DMS53 treated with DMSO at 0.1 percent for 48 hours (cell line): Measurements from ENCODE around the gene PLOD3.
"Not testable (repeated sequence)": the region's sequence is repeated elsewhere in the genome, so short reads cannot be mapped to it uniquely, and the experiment has no call there.

ENCODE experiments used
- DNase-seq: peaks from one replicate; lab custom pipeline; 2025; ENCODE audit not compliant: unreplicated experiment; lab: John Stamatoyannopoulos, UW

The PLOD3 gene

GRCh38 chr7:101217388-101218235 lies at the start of gene PLOD3, which contains the start of gene ZNHIT1:
Gene PLOD3 (minus strand): TSS chr7:101217581. CDS start chr7:101217274, 307 bp downstream.
Gene ZNHIT1 (plus strand): TSS chr7:101218165. CDS start chr7:101218196, 31 bp downstream.
- peak; percentile 99 for DNase-seq

- DNase-seq, result no peak
These were observed 48.5 kb upstream of the PLOD3 start for GRCh38 chr7:101265622-101266516.

GRCh38 chr7:101264102-101264706 lies 46.8 kb upstream of the PLOD3 start:
- DNase-seq, result not testable (repeated sequence)

- DNase-seq, result no peak
These were observed 40.9 kb upstream of the PLOD3 start for GRCh38 chr7:101258243-101258731.

- DNase-seq, result no peak
These were observed 38.4 kb upstream of the PLOD3 start for GRCh38 chr7:101255796-101256195.

GRCh38 chr7:101253199-101253598 lies 35.8 kb upstream of the PLOD3 start:
- DNase-seq, result not testable (repeated sequence)

- DNase-seq, result peak; percentile 96
These were observed 34.7 kb upstream of the PLOD3 start for GRCh38 chr7:101251871-101252659.

- DNase-seq, result no peak
These were observed 32.9 kb upstream of the PLOD3 start for GRCh38 chr7:101250324-101250723.

GRCh38 chr7:101248276-101248675 lies 30.9 kb upstream of the PLOD3 start:
- DNase-seq, result no peak

GRCh38 chr7:101245147-101245668 lies 27.8 kb upstream of the PLOD3 start:
- no peak for DNase-seq

GRCh38 chr7:101244375-101245146 lies 27.2 kb upstream of the PLOD3 start, which contains the start of gene FIS1:
Gene FIS1 (minus strand): TSS chr7:101245081. CDS start chr7:101245004, 77 bp downstream.
- DNase-seq, result peak; percentile 96

- no peak for DNase-seq
These were observed 26.4 kb upstream of the PLOD3 start for GRCh38 chr7:101243646-101244374.

- DNase-seq, result no peak
These were observed 24.3 kb upstream of the PLOD3 start for GRCh38 chr7:101241443-101242349.

- DNase-seq, result no peak
These were observed 23.6 kb upstream of the PLOD3 start for GRCh38 chr7:101241015-101241363.

GRCh38 chr7:101240226-101241014 lies 23.0 kb upstream of the PLOD3 start:
- no peak for DNase-seq

GRCh38 chr7:101239951-101240220 lies 22.5 kb upstream of the PLOD3 start:
- DNase-seq, result no peak
